Neural progenitor cell (in vitro differentiated cells): ENCODE data around the gene NEK4. TPM values are rescaled to one million over a fixed set of nuclear protein-coding genes. Genes with fewer than 3 reads are reported as not detected.

Source experiments
- DNase-seq: peaks from one replicate; pipeline ENCODE4 v3.0.0-alpha.2; 2016; ENCODE audit warnings: low spot score
- H2AFZ ChIP-seq: fragments of 200-600 bp; sonication (generic); replicated peaks from 2 replicates; pipeline ENCODE4 v1.6.1; 2016; ENCODE audit warnings: antibody characterized with exemption
- H3F3A ChIP-seq: fragments of 200-600 bp; sonication (generic); 2 replicates; pipeline ENCODE4 v1.6.1; 2016; ENCODE audit warnings: antibody characterized with exemption, low read depth
- H3K27ac ChIP-seq: fragments of 200-600 bp; sonication (generic); 2 replicates; pipeline ENCODE4 v1.5.1; 2016; ENCODE audit warnings: mild to moderate bottlenecking
- H3K27me3 ChIP-seq: fragments of 200-600 bp; sonication (generic); 2 replicates; pipeline ENCODE4 v1.6.1; 2016; ENCODE audit warnings: mild to moderate bottlenecking, moderate library complexity
- H3K36me3 ChIP-seq: fragments of 200-600 bp; sonication (generic); 2 replicates; pipeline ENCODE4 v1.5.1; 2016
- H3K4me1 ChIP-seq: fragments of 200-600 bp; sonication (generic); 2 replicates; pipeline ENCODE4 v1.6.1; 2016; ENCODE audit warnings: mixed run types
- H3K4me2 ChIP-seq: fragments of 200-600 bp; sonication (generic); 2 replicates; pipeline ENCODE4 v1.6.1; 2016
- H3K4me3 ChIP-seq: fragments of 200-600 bp; sonication (generic); 2 replicates; pipeline ENCODE4 v1.5.1; 2016
- H3K79me2 ChIP-seq: fragments of 200-600 bp; sonication (generic); 2 replicates; pipeline ENCODE4 v1.6.1; 2016; ENCODE audit warnings: low read depth
- H3K9ac ChIP-seq: fragments of 200-600 bp; sonication (generic); 2 replicates; pipeline ENCODE4 v1.6.1; 2016
- H3K9me3 ChIP-seq: fragments of 200-600 bp; sonication (generic); 2 replicates; pipeline ENCODE4 v1.5.1; 2016; ENCODE audit warnings: low read depth
- H4K20me1 ChIP-seq: fragments of 200-600 bp; sonication (generic); 2 replicates; pipeline ENCODE4 v1.6.1; 2016; ENCODE audit warnings: low read depth
- H3K27ac Mint-ChIP-seq: 3 replicates; pipeline ENCODE4 v1.8.0; 2021; ENCODE audit warnings: mixed read lengths
- H3K27me3 Mint-ChIP-seq: 2 replicates; pipeline ENCODE4 v1.8.0; 2022; ENCODE audit warnings: low read depth, mild to moderate bottlenecking, inconsistent platforms, moderate library complexity, mixed read lengths; ENCODE audit not compliant: insufficient read depth
- H3K36me3 Mint-ChIP-seq: 3 replicates; pipeline ENCODE4 v1.8.0; 2021; ENCODE audit warnings: mixed read lengths
- H3K4me1 Mint-ChIP-seq: 3 replicates; pipeline ENCODE4 v1.8.0; 2021; ENCODE audit warnings: mixed read lengths
- H3K4me3 Mint-ChIP-seq: 3 replicates; pipeline ENCODE4 v1.8.0; 2021; ENCODE audit warnings: mild to moderate bottlenecking, moderate library complexity, mixed read lengths
- H3K9me3 Mint-ChIP-seq: 3 replicates; pipeline ENCODE4 v1.8.0; 2020; ENCODE audit warnings: mixed read lengths
- EZH2 ChIP-seq: fragments of 200-600 bp; sonication (generic); IDR thresholded peaks from 2 replicates; pipeline ENCODE4 v1.6.1; 2017; ENCODE audit warnings: antibody characterized with exemption, mild to moderate bottlenecking, moderate library complexity
- EZH2phosphoT487 ChIP-seq: fragments of 200-600 bp; sonication (generic); IDR thresholded peaks from 2 replicates; pipeline ENCODE4 v1.6.1; 2017; ENCODE audit warnings: antibody characterized with exemption
- total RNA-seq: library from RNA; depleted of rRNA; stranded (reverse); fragments of >200 nt; gene quantifications from 2 replicates; pipeline ENCODE4 v1.2.3, GENCODE V29; 2015; ENCODE audit warnings: low replicate concordance
- TF ChIP-seq, protein P1 (sequence below): fragments of 200-600 bp; sonication (generic); IDR thresholded peaks from 2 replicates; pipeline ENCODE4 v1.5.1; 2017; ENCODE audit warnings: antibody characterized with exemption, mild to moderate bottlenecking

The NEK4 gene
- total RNA-seq, 1 donor from 2014 or later, result 41.8 TPM

DNA sequence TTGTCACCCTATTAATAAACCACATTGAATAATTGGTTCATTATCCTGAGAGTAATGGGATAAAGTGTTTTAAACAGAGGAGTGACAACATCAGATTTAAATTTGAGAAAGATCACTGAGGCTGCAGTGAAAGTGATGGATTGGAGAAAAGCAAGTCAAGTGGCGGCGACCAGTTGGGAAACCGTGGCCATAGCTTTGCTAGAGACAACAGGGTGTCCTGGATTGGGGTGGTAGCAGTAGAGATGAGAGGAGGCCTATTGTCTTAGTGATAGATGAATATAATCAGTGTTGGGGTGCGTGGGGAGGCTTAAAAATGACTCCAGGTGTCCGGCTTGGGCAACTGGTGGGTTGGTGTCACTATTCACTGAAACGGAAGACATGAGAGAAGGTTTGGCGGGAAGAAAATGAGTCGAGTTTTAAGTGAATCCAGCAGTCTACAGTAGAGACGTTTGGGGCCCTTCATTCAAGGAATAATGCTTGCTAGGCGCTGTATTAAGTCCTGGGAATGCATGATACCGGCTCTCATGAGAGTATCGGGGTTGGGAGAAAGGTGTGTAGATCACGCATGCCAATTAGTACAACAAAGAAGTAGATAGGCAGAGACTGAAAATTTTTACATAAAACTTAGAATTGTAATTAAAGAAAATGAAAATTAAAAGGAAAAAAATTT, 819 bp downstream of the NEK4 start:
- H3K36me3 ChIP-seq, result peaks cover 6% of the 10 kb centered on the region
- peak overlapping the region; percentile 89 for H3K4me3 ChIP-seq
- peaks cover 30% of the 10 kb centered on the region for H3K79me2 ChIP-seq
- Mint-ChIP-seq H3K4me3 (peak overlapping the region; percentile 98), H3K36me3 (peaks cover 14% of the 10 kb centered on the region), H3K4me1 (peaks cover 16% of the 10 kb centered on the region), H3K27me3 (no peaks in the 10 kb centered on the region), H3K27ac (peak overlapping the region; percentile 51), H3K9me3 (no peaks in the 10 kb centered on the region)
- peak overlapping the region; percentile 68 for H3K27ac ChIP-seq
- peaks cover 9% of the 10 kb centered on the region for H3K4me1 ChIP-seq
- DNase-seq, result no peak
- TF ChIP-seq, protein P1, sequence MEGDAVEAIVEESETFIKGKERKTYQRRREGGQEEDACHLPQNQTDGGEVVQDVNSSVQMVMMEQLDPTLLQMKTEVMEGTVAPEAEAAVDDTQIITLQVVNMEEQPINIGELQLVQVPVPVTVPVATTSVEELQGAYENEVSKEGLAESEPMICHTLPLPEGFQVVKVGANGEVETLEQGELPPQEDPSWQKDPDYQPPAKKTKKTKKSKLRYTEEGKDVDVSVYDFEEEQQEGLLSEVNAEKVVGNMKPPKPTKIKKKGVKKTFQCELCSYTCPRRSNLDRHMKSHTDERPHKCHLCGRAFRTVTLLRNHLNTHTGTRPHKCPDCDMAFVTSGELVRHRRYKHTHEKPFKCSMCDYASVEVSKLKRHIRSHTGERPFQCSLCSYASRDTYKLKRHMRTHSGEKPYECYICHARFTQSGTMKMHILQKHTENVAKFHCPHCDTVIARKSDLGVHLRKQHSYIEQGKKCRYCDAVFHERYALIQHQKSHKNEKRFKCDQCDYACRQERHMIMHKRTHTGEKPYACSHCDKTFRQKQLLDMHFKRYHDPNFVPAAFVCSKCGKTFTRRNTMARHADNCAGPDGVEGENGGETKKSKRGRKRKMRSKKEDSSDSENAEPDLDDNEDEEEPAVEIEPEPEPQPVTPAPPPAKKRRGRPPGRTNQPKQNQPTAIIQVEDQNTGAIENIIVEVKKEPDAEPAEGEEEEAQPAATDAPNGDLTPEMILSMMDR, result no peak
- TF ChIP-seq EZH2phosphoT487 (no peak), EZH2 (no peak)
- peaks cover 6% of the 10 kb centered on the region for H4K20me1 ChIP-seq
- no peaks in the 10 kb centered on the region for H3K27me3 ChIP-seq
- peak overlapping the region; percentile 76 for H3K9ac ChIP-seq
- peak overlapping the region; percentile 87 for H2AFZ ChIP-seq
- peaks cover 10% of the 10 kb centered on the region for H3F3A ChIP-seq
- H3K4me2 ChIP-seq, result peak overlapping the region; percentile 97
- no peaks in the 10 kb centered on the region for H3K9me3 ChIP-seq

DNA sequence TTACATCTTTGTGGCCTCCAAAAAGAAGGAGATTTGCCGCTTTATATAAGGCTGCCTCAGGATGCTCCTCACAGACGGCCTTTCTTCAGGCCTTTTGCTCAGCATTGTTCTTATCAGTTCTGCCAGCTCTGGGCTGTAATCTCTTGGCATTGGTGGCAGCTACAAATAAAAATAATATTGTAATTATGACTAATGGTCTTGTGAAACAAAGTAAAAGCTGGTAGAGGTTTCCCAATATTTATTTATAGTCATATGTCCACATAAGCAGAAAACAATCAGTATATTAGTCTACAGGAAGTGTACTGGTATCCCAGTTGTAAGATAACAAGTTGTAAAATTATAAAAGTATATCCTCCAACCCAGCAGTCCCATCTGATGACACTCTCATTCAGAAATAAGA, 7.3 kb downstream of the NEK4 start:
- Mint-ChIP-seq H3K27me3 (no peaks in the 10 kb centered on the region), H3K4me3 (no peak overlapping the region), H3K27ac (no peak overlapping the region), H3K36me3 (peaks cover 32% of the 10 kb centered on the region), H3K9me3 (no peaks in the 10 kb centered on the region), H3K4me1 (no peaks in the 10 kb centered on the region)
- Histone ChIP-seq H4K20me1 (no peaks in the 10 kb centered on the region), H3K9ac (no peak overlapping the region), H3K27me3 (no peaks in the 10 kb centered on the region), H2AFZ (no peak overlapping the region), H3K79me2 (peaks cover 9% of the 10 kb centered on the region), H3K4me1 (no peaks in the 10 kb centered on the region), H3K9me3 (no peaks in the 10 kb centered on the region), H3K36me3 (peaks cover 25% of the 10 kb centered on the region), H3K4me2 (no peak overlapping the region), H3F3A (no peaks in the 10 kb centered on the region), H3K27ac (no peak overlapping the region), H3K4me3 (no peak overlapping the region)
- DNase-seq, result no peak
- TF ChIP-seq, protein P1, result no peak
- TF ChIP-seq EZH2, result no peak
- TF ChIP-seq EZH2phosphoT487, result no peak

DNA sequence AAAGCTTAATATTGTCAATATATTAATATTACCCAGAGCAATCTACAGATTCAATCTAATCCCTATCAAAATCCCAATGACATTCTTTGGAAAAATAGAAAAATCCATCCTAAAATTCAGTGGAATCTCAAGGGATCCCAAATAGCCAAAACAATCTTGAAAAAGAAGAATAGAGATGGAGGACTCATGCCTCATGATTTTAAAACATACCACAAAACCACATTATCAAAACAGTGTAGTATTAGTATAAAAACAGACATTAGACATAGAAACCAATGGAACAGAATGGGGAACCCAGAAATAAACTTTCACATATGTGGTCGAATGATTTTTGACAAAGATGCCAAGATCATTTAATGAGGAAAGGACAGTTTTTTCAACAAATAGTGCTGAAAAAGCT, 14.6 kb downstream of the NEK4 start:
- Histone ChIP-seq H3K9ac (no peak overlapping the region), H3K4me2 (no peak overlapping the region), H3K4me3 (no peak overlapping the region), H3K9me3 (no peaks in the 10 kb centered on the region), H3K27ac (no peak overlapping the region), H3K36me3 (peaks cover 15% of the 10 kb centered on the region), H3F3A (no peaks in the 10 kb centered on the region), H4K20me1 (no peaks in the 10 kb centered on the region), H3K79me2 (no peaks in the 10 kb centered on the region), H3K4me1 (no peaks in the 10 kb centered on the region), H3K27me3 (no peaks in the 10 kb centered on the region), H2AFZ (no peak overlapping the region)
- TF ChIP-seq, protein P1, result no peak
- TF ChIP-seq EZH2phosphoT487 (no peak), EZH2 (no peak)
- Mint-ChIP-seq H3K36me3 (peaks cover 40% of the 10 kb centered on the region), H3K27me3 (no peaks in the 10 kb centered on the region), H3K27ac (no peak overlapping the region), H3K4me1 (no peaks in the 10 kb centered on the region), H3K4me3 (no peak overlapping the region), H3K9me3 (no peaks in the 10 kb centered on the region)
- DNase-seq, result no peak
